HepG2 (cell line): ENCODE measurements around the gene PSMA4. TPM values are rescaled to one million over a fixed set of nuclear protein-coding genes. Genes with fewer than 3 reads are reported as not detected.
A peak's percentile ranks its signal among the peaks of the same experiment; 100 is the strongest.

Source experiments
- ATAC-seq: fragments of 200-7000 bp; cut with Tn5 transposase; 3 replicates; pipeline ENCODE4 v1.9.1; 2020; ENCODE audit warnings: mild to moderate bottlenecking, moderate library complexity
- BruUV-seq: library from RNA; stranded (reverse); fragments of 400-500 nt; replicated peaks from 2 replicates; lab custom pipeline; 2021; lab: Mats Ljungman, UMichigan
- CTCF ChIA-PET: fragments of 300-600 bp; formaldehyde crosslinking; extraction: SDS; loops from one replicate; lab custom pipeline; 2021; ENCODE audit warnings: low total read pairs, inconsistent platforms, low intra/inter-chr PET ratio; lab: Yijun Ruan, JAX
- POLR2A ChIA-PET: fragments of 350-600 bp; sonication (Branson Sonifier 250); formaldehyde crosslinking; loops from one replicate; lab custom pipeline; 2020; ENCODE audit warnings: antibody characterized with exemption, inconsistent platforms; lab: Yijun Ruan, JAX
- DNase-seq: peaks from one replicate; pipeline ENCODE4 v3.0.0-alpha.2; 2015; ENCODE audit warnings: low spot score
- FAIRE-seq: peaks from 3 replicates; lab custom pipeline; 2011; peaks lifted over from hg19 to GRCh38; lab: Jason Lieb, UNC
- H2AFZ ChIP-seq: one replicate; pipeline ENCODE4 v1.6.1; 2011; ENCODE audit warnings: low read length, inconsistent platforms
- H3K27ac ChIP-seq: fragments of 300-600 bp; 3 replicates; pipeline ENCODE4 v1.8.0; 2011; ENCODE audit warnings: mixed run types, mild to moderate bottlenecking, mixed read lengths, low read length, inconsistent platforms; ENCODE audit not compliant: insufficient read depth; ENCODE audit errors: extremely low read length
- H3K27me3 ChIP-seq, 2 experiments: fragments of 200-600 bp in 1 of 2; 2 replicates in 1 of 2; 3 replicates in 1 of 2; pipeline versions ENCODE4 v1.6.0 to v1.8.0; 2011; ENCODE audit warnings: low read length in 2 of 2, mild to moderate bottlenecking in 2 of 2, moderate library complexity in 2 of 2, inconsistent platforms in 1 of 2; ENCODE audit not compliant: insufficient read depth in 2 of 2, control insufficient read depth in 1 of 2
- H3K36me3 ChIP-seq, 2 experiments: fragments of 200-600 bp in 1 of 2; replicated peaks in 1 of 2; 2 replicates in 1 of 2; 3 replicates in 1 of 2; pipeline versions ENCODE4 v1.5.1 to v1.8.0; 2011; ENCODE audit warnings: low read length in 2 of 2, inconsistent platforms in 1 of 2; ENCODE audit not compliant: insufficient read depth in 2 of 2, control insufficient read depth in 1 of 2
- H3K4me1 ChIP-seq: 2 replicates; pipeline ENCODE4 v1.5.1; 2012; ENCODE audit warnings: low read length, inconsistent platforms; ENCODE audit not compliant: insufficient read depth
- H3K4me2 ChIP-seq: 2 replicates; pipeline ENCODE4 v1.6.0; 2011; ENCODE audit warnings: low read depth, low read length, inconsistent platforms
- H3K4me3 ChIP-seq, 3 experiments: fragments of 200-600 bp in 1 of 3; sonication (generic), shearing (Covaris generic) in 1 of 3; replicated peaks in 1 of 3; 2 replicates each; pipeline ENCODE4 v1.5.1; 2011 to 2016; ENCODE audit warnings: low read length in 3 of 3, inconsistent platforms in 2 of 3, low read depth in 2 of 3, mild to moderate bottlenecking in 2 of 3, control low read depth in 1 of 3, mixed read lengths in 1 of 3; ENCODE audit not compliant: insufficient read depth in 1 of 3
- H3K79me2 ChIP-seq: one replicate; pipeline ENCODE4 v1.6.1; 2011; ENCODE audit warnings: low read length, inconsistent platforms; ENCODE audit not compliant: insufficient read depth
- H3K9ac ChIP-seq: 2 replicates; pipeline ENCODE4 v1.6.0; 2011; ENCODE audit warnings: mild to moderate bottlenecking, low read depth, low read length, inconsistent platforms; ENCODE audit not compliant: insufficient read depth
- H3K9me3 ChIP-seq: 2 replicates; pipeline ENCODE4 v1.5.1; 2012; ENCODE audit warnings: mild to moderate bottlenecking, low read length
- H4K20me1 ChIP-seq: 2 replicates; pipeline ENCODE4 v1.6.0; 2011; ENCODE audit warnings: inconsistent platforms, mild to moderate bottlenecking, low read length, moderate library complexity; ENCODE audit not compliant: insufficient read depth
- KIAA2018 ChIP-seq: sonication (generic); formaldehyde crosslinking; IDR thresholded peaks from 2 replicates; pipeline ENCODE4 v1.5.0; 2020; ENCODE audit warnings: mild to moderate bottlenecking, missing genetic modification reagents, borderline replicate concordance
- MYC ChIP-seq: sonication (generic); formaldehyde crosslinking; IDR thresholded peaks from 2 replicates; pipeline ENCODE4 v1.9.0; 2021; ENCODE audit warnings: missing genetic modification reagents, borderline replicate concordance
- ZFP62 ChIP-seq: sonication (generic); formaldehyde crosslinking; IDR thresholded peaks from 2 replicates; pipeline ENCODE4 v1.4.0; 2020; ENCODE audit warnings: missing genetic modification reagents
- ZNF776 ChIP-seq: sonication (generic); formaldehyde crosslinking; IDR thresholded peaks from 2 replicates; pipeline ENCODE4 v1.4.0; 2020; ENCODE audit warnings: mild to moderate bottlenecking, missing genetic modification reagents
- WGBS: methylation state at CpG from one replicate; pipeline ENCODE4 v1.1.6; 2017; ENCODE audit warnings: low lambda C conversion rate; 5-methylcytosine and 5-hydroxymethylcytosine counted together
- in situ Hi-C: cut with HindIII; loops from 2 replicates; pipeline ENCODE4 v1.10.0; 2017; ENCODE audit warnings: low pct_unique_long_range_greater_than_20kb; ENCODE audit not compliant: extremely low pct_ligation_motif_present
- intact Hi-C: fragments of 100-400 bp; cut with micrococcal nuclease; formaldehyde crosslinking; loops from one replicate; pipeline ENCODE4 v1.10.0; 2022; ENCODE audit not compliant: unreplicated experiment
- polyA plus RNA-seq, 8 experiments: library from polyadenylated mRNA; depleted of rRNA in 3 of 8; stranded (reverse) in 7 of 8; unstranded in 1 of 8; fragments of >200 nt; fragmentation: Illumina TruSeq in 4 of 8; extraction: Trizol in 4 of 8; gene quantifications; 2 replicates each; pipeline versions ENCODE4 v1.2.1 to v1.2.3, GENCODE V29; 2011 to 2016; ENCODE audit warnings: low read depth in 4 of 8, missing spikeins in 1 of 8, mixed read lengths in 1 of 8; ENCODE audit not compliant: insufficient read depth in 1 of 8
- total RNA-seq, 5 experiments: library from RNA; depleted of rRNA; stranded (reverse); fragments of >200 nt; fragmentation: Illumina TruSeq; extraction: Trizol; gene quantifications; 2 replicates each; pipeline ENCODE4 v1.2.3, GENCODE V29; 2016; ENCODE audit warnings: low read depth in 1 of 5
- TF ChIP-seq, protein P1 (sequence below): sonication (generic); formaldehyde crosslinking; IDR thresholded peaks from 2 replicates; pipeline ENCODE4 v1.4.0; 2020; ENCODE audit warnings: mild to moderate bottlenecking, missing genetic modification reagents

The PSMA4 gene
- total and polyA plus RNA-seq, 2 of the 13 experiments (the other 11 are each of a cell fraction or from before 2014, with no cell fraction given), result 202 to 404 TPM

DNA sequence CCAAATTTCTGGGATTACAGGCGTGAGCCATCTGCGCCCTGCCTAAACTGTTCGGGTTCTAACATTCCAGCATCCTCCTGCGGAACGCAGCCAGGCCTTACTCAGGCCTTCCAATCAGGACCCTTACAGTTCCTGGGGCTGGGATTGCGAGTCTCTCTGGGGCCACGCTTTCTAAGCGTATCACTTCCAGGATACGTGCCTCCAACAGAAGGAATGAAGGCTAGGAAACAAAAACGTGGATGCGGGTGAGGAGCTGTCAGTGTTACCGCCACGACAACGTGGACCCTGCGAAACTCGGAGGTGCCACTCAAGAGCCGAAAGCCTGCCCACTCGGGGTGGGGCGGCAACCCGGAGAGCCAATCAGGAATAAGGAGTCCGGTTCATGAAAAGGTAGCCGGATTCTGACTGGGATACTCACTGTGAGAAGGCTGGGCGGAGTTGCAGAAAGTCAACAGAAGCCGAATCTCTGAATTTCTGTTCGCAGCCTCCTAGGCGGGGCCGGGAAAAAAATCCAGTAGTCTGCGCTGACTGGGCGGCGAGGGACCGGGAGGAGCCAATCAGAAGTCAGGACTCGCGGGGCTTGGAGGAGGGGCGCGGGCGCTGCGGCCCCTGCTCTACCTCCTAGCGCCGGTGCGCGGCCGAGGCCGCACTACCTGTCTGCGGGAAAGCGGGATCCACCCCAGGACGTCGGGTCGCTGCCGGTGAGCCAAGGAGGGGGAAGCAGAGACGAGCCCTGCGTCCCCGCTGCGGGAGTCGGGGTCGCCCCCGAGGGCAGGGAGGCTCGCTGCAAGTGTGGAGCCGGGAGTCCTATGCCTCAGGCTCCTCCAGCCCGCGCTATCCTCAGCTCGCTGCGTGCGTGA lies 33.0 kb upstream of the PSMA4 start, which contains the start of gene HYKK:
Gene HYKK (plus strand): TSS at position 607 of the 860 bp plus-strand sequence. CDS start 5,512 bp downstream, outside the sequence.
- ATAC-seq (peak; percentile 97), FAIRE-seq (peak; percentile 98), DNase-seq (peak; percentile 98)
- peak within 1 kb of the TSS; percentile 84 for H2AFZ ChIP-seq
- no peaks in the 10 kb centered on the region for H3K36me3 ChIP-seq
- peak within 1 kb of the TSS; percentile 55 for H3K27ac ChIP-seq
- intact Hi-C loops, result loop anchor here (5.0 to 10.0 kb wide), 2 partner anchors 35 to 58 kb away; partner anchors contain the start of genes CHRNA5 and PSMA4
- H3K4me1 ChIP-seq, result peaks cover 29% of the 10 kb centered on the region
- peak within 1 kb of the TSS; percentile 69 to 84 (median 83) for H3K4me3 ChIP-seq
- H4K20me1 ChIP-seq, result no peaks in the 10 kb centered on the region
- CTCF ChIA-PET, result no interaction called here
- peak within 1 kb of the TSS; percentile 96 for H3K4me2 ChIP-seq
- WGBS, result 1% methylated on average over 24 of the region's 63 CpGs
- H3K79me2 ChIP-seq, result no peaks in the 10 kb centered on the region
- no peaks in the 10 kb centered on the region for H3K9me3 ChIP-seq
- H3K9ac ChIP-seq, result peak within 1 kb of the TSS; percentile 63
- POLR2A ChIA-PET, result interaction anchor here (0.6 to 3.6 kb wide), 5 partner anchors 33 to 208 kb away, joined by 3 to 17 read pairs (median 4); partner anchors contain the start of genes CHRNA5, IREB2, PSMA4 and SKIC8
- in situ Hi-C loops, result no loop called here
- BruUV-seq, result no TSS peak
- no peaks in the 10 kb centered on the region; a peak in 1 of 5 replicates for H3K27me3 ChIP-seq
- TF ChIP-seq MYC (CRISPR knock-in tag) (peak; percentile 67; the same call in 1 of the 2 replicates), ZNF776 (CRISPR knock-in tag) (no peak), ZFP62 (CRISPR knock-in tag) (no peak), KIAA2018 (CRISPR knock-in tag) (no peak)
- TF ChIP-seq, protein P1, sequence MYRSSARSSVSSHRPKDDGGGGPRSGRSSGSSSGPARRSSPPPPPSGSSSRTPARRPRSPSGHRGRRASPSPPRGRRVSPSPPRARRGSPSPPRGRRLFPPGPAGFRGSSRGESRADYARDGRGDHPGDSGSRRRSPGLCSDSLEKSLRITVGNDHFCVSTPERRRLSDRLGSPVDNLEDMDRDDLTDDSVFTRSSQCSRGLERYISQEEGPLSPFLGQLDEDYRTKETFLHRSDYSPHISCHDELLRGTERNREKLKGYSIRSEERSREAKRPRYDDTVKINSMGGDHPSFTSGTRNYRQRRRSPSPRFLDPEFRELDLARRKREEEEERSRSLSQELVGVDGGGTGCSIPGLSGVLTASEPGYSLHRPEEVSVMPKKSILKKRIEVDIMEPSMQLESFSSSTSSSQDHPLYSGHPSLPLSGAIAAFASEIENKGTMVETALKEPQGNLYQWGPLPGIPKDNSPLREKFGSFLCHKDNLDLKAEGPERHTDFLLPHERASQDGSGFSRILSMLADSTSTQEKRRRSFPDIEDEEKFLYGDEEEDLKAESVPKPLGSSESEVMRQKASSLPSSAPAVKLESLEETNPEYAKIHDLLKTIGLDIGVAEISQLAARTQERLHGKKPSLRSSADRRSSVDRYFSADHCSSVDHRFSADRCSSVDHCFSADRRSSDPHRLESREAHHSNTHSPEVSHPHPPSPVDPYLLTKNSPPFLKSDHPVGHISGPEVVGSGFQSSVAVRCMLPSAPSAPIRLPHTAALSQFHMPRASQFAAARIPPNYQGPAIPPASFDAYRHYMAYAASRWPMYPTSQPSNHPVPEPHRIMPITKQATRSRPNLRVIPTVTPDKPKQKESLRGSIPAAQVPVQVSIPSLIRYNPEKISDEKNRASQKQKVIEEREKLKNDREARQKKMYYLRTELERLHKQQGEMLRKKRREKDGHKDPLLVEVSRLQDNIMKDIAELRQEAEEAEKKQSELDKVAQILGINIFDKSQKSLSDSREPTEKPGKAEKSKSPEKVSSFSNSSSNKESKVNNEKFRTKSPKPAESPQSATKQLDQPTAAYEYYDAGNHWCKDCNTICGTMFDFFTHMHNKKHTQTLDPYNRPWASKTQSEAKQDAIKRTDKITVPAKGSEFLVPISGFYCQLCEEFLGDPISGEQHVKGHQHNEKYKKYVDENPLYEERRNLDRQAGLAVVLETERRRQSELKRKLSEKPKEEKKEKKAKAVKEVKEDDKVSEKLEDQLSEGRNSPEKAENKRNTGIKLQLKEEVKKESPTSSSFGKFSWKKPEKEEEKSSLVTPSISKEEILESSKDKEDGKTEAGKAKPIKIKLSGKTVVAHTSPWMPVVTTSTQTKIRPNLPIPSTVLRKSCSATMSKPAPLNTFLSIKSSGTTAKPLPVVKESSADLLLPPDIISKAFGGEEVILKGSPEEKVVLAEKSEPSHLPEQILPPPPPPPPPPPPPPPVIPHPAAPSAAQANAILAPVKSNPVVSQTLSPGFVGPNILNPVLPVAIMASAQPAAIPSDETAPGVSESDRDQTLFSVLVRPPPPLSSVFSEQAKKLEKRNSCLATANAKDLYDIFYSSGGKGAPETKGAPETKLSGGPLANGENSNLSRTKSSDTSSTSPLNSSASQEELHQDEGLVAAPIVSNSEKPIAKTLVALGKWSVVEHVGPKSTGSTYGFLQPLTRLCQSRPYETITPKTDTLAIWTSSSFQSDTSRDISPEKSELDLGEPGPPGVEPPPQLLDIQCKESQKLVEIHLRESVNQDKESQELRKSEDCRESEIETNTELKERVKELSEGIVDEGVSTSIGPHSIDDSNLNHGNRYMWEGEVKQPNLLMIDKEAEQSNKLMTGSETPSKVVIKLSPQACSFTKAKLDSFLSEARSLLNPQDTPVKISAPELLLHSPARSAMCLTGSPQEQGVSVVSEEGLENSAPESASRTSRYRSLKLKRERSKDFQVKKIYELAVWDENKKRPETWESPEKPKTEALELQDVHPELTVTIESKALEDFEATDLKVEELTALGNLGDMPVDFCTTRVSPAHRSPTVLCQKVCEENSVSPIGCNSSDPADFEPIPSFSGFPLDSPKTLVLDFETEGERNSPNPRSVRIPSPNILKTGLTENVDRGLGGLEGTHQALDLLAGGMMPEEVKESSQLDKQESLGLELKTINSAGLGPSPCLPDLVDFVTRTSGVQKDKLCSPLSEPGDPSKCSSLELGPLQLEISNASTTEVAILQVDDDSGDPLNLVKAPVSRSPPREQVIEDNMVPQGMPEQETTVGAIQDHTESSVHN (CRISPR knock-in tag), result no peak
